AG04450 (cell line): Measurements from ENCODE around the gene SLC25A12. TPM values are rescaled to one million over a fixed set of nuclear protein-coding genes. Genes with fewer than 3 reads are reported as not detected.

ENCODE experiments used
- CTCF ChIA-PET: fragments of 300-600, 350-600 bp; formaldehyde crosslinking; extraction: SDS; loops from one replicate; lab custom pipeline; 2022; ENCODE audit warnings: antibody characterized with exemption, inconsistent platforms; lab: Charles Lee
- POLR2A ChIA-PET: fragments of 350-600 bp; formaldehyde crosslinking; extraction: SDS; loops from one replicate; lab custom pipeline; 2021; ENCODE audit warnings: antibody characterized with exemption, inconsistent platforms; lab: Yijun Ruan, JAX
- DNase-seq: peaks from one replicate; pipeline ENCODE4 v3.0.0-alpha.2; 2011; ENCODE audit warnings: low read depth, low spot score
- H3K27ac ChIP-seq: one replicate; pipeline ENCODE4 v1.5.1; 2012; ENCODE audit warnings: low read depth, low read length, control low read depth
- H3K27me3 ChIP-seq: one replicate; pipeline ENCODE4 v1.6.0; 2012; ENCODE audit warnings: low read length; ENCODE audit not compliant: control insufficient read depth, insufficient read depth
- H3K4me3 ChIP-seq: 2 replicates; pipeline ENCODE4 v1.5.1; 2011; ENCODE audit warnings: mild to moderate bottlenecking, low read depth, low read length, control low read depth
- H3K9me3 ChIP-seq: 2 replicates; pipeline ENCODE4 v1.5.1; 2012; ENCODE audit warnings: low read length; ENCODE audit not compliant: control insufficient read depth, insufficient read depth
- CTCF ChIP-seq: IDR thresholded peaks from 2 replicates; pipeline ENCODE4 v1.5.1; 2011; ENCODE audit warnings: low read depth, low read length, control low read depth, inconsistent platforms
- polyA plus RNA-seq: library from polyadenylated mRNA; depleted of rRNA; stranded (reverse); fragments of >200 nt; gene quantifications from 2 replicates; pipeline ENCODE4 v1.2.3, GENCODE V29; 2011; rRNA removed
- small RNA-seq: library from RNA; depleted of rRNA; stranded (forward); fragments of <200 nt; gene quantifications from one replicate; pipeline ENCODE3, GENCODE V24; 2012; ENCODE audit warnings: low read depth; ENCODE audit not compliant: insufficient read length

The SLC25A12 gene
- polyA plus RNA-seq, 1 experiment = 27.3 TPM

DNA sequence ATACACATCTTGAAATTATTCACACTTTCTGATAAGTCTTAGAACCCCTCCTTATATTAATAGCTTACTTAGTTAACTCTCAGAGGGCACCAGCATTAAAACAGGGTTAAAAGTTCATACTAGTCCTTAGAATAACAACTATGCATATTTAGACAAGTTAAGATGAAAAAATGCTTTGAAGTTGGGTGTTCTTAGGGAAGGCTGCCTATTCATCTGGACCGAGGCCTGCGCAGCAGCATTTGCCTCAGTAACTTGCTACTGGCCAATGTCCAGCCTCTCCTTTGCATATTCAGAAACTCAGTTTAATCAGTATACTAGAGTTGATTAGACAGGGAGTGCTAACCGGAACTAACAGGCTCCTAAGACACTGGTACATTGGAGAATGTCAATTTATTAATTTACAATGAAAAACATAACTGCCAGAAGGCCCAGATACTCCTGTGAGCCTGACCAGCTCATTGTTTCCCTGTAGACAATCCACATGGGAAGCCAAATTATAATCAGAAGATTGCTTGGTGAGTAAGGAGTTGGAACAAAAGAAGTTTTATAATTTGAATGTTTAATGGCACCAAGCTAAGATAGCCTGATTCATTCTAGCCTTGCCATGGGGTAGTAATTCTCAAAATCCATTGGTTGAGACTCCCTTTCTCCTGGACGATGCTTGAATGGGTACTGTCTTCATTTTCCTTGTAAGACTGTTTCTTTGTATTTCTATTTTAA, 157.9 kb downstream of the SLC25A12 start:
- no peak for DNase-seq
- Histone ChIP-seq H3K27ac (no peak overlapping the region), H3K4me3 (no peak overlapping the region), H3K9me3 (no peaks in the 10 kb centered on the region), H3K27me3 (no peaks in the 10 kb centered on the region)
- POLR2A ChIA-PET = no interaction called here
- no peak for TF ChIP-seq CTCF
- CTCF ChIA-PET = interaction anchor here (0.7 kb wide), 1 partner anchor 370 kb away, joined by 3 read pairs; no protein-coding TSS in a partner anchor

Small RNA genes within 50 kb of the gene (small RNA-seq; reads per million reads assigned to genes)
- not detected for gene RNU6-182P

Other genes with a start within 250 kb of the SLC25A12 start
- 176 and 228 TPM in 2 replicates for gene DYNC1I2, start 206.8 kb downstream of the SLC25A12 start, polyA plus RNA-seq
- gene HAT1, start 28.2 kb upstream of the SLC25A12 start, polyA plus RNA-seq = 36.4 and 56.0 TPM in 2 replicates
- gene METAP1D, start 105.7 kb upstream of the SLC25A12 start, polyA plus RNA-seq = 6.2 and 8.3 TPM in 2 replicates
- 1.9 and 2.2 TPM in 2 replicates for gene DLX1, start 191.3 kb upstream of the SLC25A12 start, polyA plus RNA-seq
- 0.10 and 0.24 TPM in 2 replicates for gene DLX2, start 208.7 kb upstream of the SLC25A12 start, polyA plus RNA-seq